NCI-H1048 (cell line): ENCODE results near the gene TGFB1.
"Not testable (repeated sequence)": the region's sequence is repeated elsewhere in the genome, so short reads cannot be mapped to it uniquely, and the experiment has no call there.

Experiments
- DNase-seq: peaks from one replicate; lab custom pipeline; 2025; lab: John Stamatoyannopoulos, UW

The TGFB1 gene

GRCh38 chr19:41300555-41300954 is 53.2 kb downstream of the TGFB1 start:
- no peak for DNase-seq

- no peak for DNase-seq
These were observed 54.0 kb downstream of the TGFB1 start for GRCh38 chr19:41299755-41300089.

- no peak for DNase-seq
These were observed 54.5 kb downstream of the TGFB1 start for GRCh38 chr19:41299046-41299754.

- no peak for DNase-seq
These were observed 55.3 kb downstream of the TGFB1 start for GRCh38 chr19:41298348-41298964.

- no peak for DNase-seq
These were observed 55.9 kb downstream of the TGFB1 start for GRCh38 chr19:41297628-41298347.

- no peak for DNase-seq
These were observed 57.3 kb downstream of the TGFB1 start for GRCh38 chr19:41296433-41296871.

GRCh38 chr19:41295499-41295898 is 58.2 kb downstream of the TGFB1 start:
- DNase-seq: no peak

GRCh38 chr19:41294393-41294792 is 59.3 kb downstream of the TGFB1 start:
- DNase-seq: no peak

GRCh38 chr19:41289814-41290213 is 63.9 kb downstream of the TGFB1 start:
- not testable (repeated sequence) for DNase-seq

- DNase-seq: no peak
These were observed 64.8 kb downstream of the TGFB1 start for GRCh38 chr19:41288673-41289530.
